Duodenal mucosa (tissue), 2 donors: Measurements from ENCODE around the gene ZFAND2A.
"Not testable (repeated sequence)": the region's sequence is repeated elsewhere in the genome, so short reads cannot be mapped to it uniquely, and the experiment has no call there.

Experiments
- H3K27ac ChIP-seq: one replicate; pipeline ENCODE4 v1.7.0; 2013; ENCODE audit warnings: low read depth, low read length
- H3K27me3 ChIP-seq, 2 donors: one replicate each; pipeline ENCODE4 v1.7.0; 2013; ENCODE audit warnings: low read length in 2 of 2, control low read depth in 1 of 2; ENCODE audit not compliant: insufficient read depth in 2 of 2, control insufficient read depth in 1 of 2
- H3K36me3 ChIP-seq, 2 donors: one replicate each; pipeline ENCODE4 v1.7.0; 2013; ENCODE audit warnings: low read length in 2 of 2, control low read depth in 1 of 2; ENCODE audit not compliant: insufficient read depth in 2 of 2, control insufficient read depth in 1 of 2
- H3K4me1 ChIP-seq, 2 donors: one replicate each; pipeline ENCODE4 v1.7.0; 2013; ENCODE audit warnings: low read length in 2 of 2, control low read depth in 1 of 2; ENCODE audit not compliant: insufficient read depth in 2 of 2, control insufficient read depth in 1 of 2
- H3K4me3 ChIP-seq, 2 donors: one replicate each; pipeline ENCODE4 v1.7.0; 2013; ENCODE audit warnings: low read length in 2 of 2, low read depth in 1 of 2
- H3K9ac ChIP-seq, 2 donors: one replicate each; pipeline ENCODE4 v1.7.0; 2013; ENCODE audit warnings: low read length in 2 of 2, low read depth in 1 of 2
- H3K9me3 ChIP-seq, 2 donors: one replicate each; pipeline ENCODE4 v1.7.0; 2013; ENCODE audit warnings: low read length in 2 of 2, control low read depth in 1 of 2; ENCODE audit not compliant: control insufficient read depth in 1 of 2

The ZFAND2A gene, protein sequence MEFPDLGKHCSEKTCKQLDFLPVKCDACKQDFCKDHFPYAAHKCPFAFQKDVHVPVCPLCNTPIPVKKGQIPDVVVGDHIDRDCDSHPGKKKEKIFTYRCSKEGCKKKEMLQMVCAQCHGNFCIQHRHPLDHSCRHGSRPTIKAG

DNA sequence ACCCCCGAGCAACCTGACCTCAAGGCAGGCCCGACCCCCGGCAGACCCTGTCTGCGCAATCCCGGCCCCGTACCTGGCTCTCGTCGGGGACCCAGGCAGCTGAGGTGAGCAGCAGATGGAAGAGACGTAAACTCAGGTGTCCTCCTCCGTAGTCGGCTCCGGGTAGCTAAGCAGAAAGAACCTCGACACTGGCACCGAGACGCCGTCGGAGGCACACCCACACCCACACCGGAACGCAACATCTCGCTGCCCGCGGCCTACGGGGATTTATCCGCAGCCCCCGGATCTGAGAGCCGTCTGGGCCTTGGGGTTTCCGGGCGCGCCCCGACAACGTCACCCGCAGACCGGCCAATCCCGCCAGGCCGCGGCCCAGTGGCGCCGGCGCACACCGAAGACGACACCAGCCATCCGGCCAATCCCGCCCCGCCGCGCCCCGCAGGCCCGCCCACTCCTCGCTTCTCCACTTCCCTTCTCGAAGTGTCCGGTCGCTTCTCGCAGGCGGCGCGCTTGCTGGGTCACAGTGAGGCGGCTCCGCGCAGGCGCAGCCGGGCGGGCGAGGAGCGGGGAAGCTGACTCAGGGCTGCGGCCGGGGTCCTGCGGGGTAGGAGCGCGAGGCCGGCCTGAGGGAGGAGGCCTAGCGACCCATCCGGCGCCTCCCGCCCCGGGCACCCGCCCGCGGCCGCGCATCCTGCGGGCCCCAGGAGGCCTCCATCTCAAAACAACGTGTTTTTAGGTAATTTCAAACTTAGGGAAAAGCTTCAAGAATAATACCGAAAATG is at the start of gene ZFAND2A:
TSS of gene ZFAND2A (minus strand) at position 306 of the 779 bp plus-strand sequence. CDS start 1,984 bp downstream, outside the sequence.
- Histone ChIP-seq H3K27me3 (no peaks in the 10 kb centered on the region), H3K9me3 (no peaks in the 10 kb centered on the region), H3K4me1 (peaks cover 17 to 22% of the 10 kb centered on the region in 2 donors), H3K9ac (peak within 1 kb of the TSS; percentile 93 to 99), H3K4me3 (peak within 1 kb of the TSS; percentile 89 to 97), H3K36me3 (peaks cover 17 to 33% of the 10 kb centered on the region in 2 donors), H3K27ac (peak within 1 kb of the TSS; percentile 96)

DNA sequence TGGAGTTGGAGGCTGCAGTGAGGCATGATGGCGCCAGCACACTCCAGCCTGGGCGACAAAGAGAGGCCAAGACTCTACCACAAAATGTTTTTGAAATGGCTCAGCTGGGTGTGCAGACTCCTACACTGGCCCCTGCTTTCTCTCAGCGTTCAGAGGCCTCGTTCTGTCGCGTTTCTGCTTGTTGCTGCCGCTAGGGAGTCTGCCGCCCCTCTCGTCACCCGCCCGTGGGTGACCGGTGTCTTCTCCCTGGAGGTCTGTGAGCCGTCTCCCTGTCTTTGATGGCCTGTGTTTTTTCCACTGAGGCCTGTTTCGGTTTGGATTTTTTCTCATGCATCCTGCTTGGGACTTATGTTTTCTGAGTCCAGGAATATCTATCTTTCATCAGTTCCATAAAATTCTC is 49.1 kb upstream of the ZFAND2A start:
- Histone ChIP-seq H3K4me3 (no peak overlapping the region), H3K9ac (no peak overlapping the region), H3K4me1 (no peaks in the 10 kb centered on the region), H3K27ac (no peak overlapping the region), H3K9me3 (no peaks in the 10 kb centered on the region), H3K27me3 (peaks cover 20 to 27% of the 10 kb centered on the region in 2 donors), H3K36me3 (no peaks in the 10 kb centered on the region)

DNA sequence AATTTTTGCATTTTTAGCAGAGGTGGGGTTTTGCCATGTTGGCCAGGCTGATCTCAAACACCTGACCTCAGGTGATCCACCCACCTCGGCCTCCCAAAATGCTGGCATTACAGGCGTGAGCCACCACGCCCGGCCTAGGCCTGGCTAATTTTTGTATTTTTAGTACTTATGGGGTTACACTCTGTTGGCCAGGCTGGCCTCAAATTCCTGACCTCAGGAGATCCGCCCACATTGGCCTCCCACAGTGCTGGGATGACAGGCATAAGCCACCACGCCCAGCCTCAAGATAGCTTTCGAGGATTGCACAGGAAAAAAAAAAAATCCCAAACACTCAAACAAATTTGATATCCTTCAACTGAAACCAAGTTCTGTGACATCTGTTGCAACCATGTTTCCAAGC is 45.7 kb upstream of the ZFAND2A start:
- H3K27ac ChIP-seq, H3K4me3 ChIP-seq, H3K9ac ChIP-seq, H3K4me1 ChIP-seq, H3K9me3 ChIP-seq, H3K36me3 ChIP-seq: not testable (repeated sequence)
- peaks cover 13% of the 10 kb centered on the region in 2 donors for H3K27me3 ChIP-seq

DNA sequence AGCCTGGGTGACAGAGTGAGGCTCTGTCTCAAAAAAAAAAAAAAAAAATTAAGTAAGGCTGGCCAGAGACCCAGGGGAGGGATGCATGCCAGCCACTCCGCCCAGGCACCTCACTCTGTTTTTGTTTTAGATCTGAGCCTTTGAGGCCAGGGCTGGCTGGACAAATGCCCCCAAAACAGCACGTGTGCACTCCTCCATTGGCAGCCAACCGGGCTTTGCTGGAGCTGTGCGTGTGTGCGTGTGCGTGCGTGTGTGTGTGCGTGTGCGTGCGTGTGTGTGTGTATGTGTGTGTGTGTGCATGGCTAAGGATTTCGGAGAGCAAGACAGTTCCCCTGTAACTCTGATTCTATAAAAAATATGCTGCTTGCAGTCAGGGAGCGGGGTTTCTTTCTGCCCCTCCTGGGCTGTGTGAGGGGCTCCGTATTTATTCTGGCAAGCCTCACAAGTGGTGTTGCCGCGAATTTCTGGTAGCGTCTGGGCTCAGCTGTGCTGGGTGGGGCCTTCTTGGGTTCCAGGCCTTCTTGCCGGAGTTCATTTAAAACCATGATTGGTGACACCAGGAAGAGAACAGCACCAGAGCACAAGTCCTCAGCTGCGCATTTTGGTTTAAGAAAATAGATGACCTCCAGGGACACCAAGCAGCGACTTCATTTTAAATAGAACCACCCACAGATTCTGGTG is 44.6 kb upstream of the ZFAND2A start:
- H3K27me3 ChIP-seq: peaks cover 6 to 8% of the 10 kb centered on the region in 2 donors
- H3K9me3 ChIP-seq: no peaks in the 10 kb centered on the region
- H3K27ac ChIP-seq: no peak overlapping the region
- no peak overlapping the region for H3K4me3 ChIP-seq
- H3K9ac ChIP-seq: no peak overlapping the region
- no peaks in the 10 kb centered on the region for H3K4me1 ChIP-seq
- H3K36me3 ChIP-seq: no peaks in the 10 kb centered on the region

DNA sequence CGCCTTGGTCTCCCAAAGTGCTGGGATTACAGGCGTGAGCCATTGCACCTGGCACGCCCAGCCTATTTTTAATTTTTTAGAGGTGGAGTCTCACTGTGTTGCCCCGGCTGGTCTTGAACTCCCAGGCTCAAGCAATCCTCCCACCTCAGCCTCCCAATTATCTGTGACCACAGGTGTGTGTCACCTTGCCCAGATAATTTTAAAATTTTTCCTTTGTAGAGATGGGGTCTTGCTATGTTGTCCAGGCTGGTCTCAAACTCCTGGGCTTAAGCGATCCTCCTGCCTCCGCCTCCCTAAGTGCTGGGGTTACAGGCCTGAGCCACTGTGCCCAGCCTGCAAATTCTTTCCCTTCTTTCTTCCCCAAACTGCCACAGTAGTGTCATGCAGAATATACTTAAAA is 42.9 kb upstream of the ZFAND2A start:
- H3K27ac ChIP-seq, H3K9me3 ChIP-seq, H3K36me3 ChIP-seq, H3K27me3 ChIP-seq, H3K4me3 ChIP-seq, H3K4me1 ChIP-seq, H3K9ac ChIP-seq: not testable (repeated sequence)

DNA sequence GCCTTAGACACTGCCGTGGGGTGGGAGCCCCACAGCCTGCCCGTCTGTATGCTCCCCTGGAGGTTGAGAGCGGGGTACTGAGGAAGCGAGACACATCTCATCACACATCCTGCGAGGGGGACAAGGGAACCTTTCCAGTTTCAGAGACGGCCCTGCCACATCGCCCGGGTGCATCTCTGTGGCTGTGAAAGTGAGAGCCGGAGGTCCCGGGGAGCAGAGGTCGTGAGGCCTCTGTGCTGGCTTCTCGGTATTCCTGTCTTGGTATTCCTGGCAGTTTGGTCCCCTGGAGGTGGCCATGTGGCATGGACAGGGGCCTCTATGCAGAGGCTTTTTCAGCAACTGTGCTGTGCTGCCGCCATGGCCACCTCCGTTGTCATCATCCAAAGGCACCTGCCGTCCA is 41.9 kb upstream of the ZFAND2A start:
- H3K9me3 ChIP-seq: no peaks in the 10 kb centered on the region
- H3K9ac ChIP-seq: no peak overlapping the region
- H3K27me3 ChIP-seq: no peaks in the 10 kb centered on the region
- no peaks in the 10 kb centered on the region for H3K4me1 ChIP-seq
- no peaks in the 10 kb centered on the region for H3K36me3 ChIP-seq
- H3K27ac ChIP-seq: no peak overlapping the region
- H3K4me3 ChIP-seq: no peak overlapping the region

DNA sequence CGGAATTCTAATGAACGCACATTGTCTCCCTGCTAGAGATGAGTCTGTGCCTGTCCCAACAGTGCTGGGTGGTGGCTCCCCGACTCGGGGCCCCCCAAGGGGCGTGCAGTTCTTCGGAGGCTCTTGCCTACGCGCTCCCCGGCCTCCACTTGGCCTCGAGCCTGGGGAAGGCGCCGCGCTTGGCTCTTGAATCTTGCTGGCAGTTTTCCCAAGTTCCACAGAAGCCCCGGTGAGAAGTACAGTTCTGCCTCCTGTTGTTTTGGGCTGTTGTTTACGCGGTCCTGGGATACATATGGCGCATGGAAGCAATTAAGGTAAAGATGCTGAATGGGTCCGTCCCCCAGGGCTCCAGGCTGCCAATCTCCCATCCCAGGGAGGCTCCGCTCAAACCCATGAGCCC is 40.0 kb upstream of the ZFAND2A start:
- H3K27me3 ChIP-seq: peaks cover 0 to 5% of the 10 kb centered on the region in 2 donors
- no peaks in the 10 kb centered on the region for H3K4me1 ChIP-seq
- H3K9me3 ChIP-seq: no peaks in the 10 kb centered on the region

DNA sequence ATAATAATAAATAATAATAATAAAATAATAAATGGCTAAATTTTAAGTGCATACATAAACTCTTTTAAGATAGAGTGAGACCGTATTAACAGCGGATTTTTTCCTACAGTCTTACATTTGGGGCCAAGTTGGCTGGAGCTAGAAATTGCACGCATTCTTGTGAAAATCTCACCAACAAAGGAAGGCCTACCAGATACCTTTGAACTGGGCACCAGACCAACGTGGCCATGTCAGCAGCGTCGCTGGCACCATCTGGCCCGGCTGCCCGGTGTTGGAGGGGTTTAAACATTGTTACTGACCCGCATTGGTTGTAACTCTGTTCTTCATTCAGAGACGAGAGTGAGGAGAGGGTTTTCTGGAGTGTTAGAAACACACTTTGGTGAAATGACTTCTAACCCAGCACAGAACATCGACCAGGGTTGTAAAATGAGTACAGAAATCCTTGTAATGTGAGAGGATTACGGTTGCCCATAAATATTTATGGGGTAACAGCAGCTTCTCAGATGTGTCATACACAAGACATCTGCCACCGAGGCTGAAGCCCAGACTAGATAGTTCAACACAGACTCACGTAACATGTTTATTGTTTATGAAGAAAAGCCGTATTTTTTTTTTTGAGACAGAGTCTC is 38.1 kb upstream of the ZFAND2A start:
- no peaks in the 10 kb centered on the region for H3K4me1 ChIP-seq

More for the DNA sequence above, 40.0 kb upstream of the ZFAND2A start:
- H3K36me3 ChIP-seq: no peaks in the 10 kb centered on the region
- no peak overlapping the region for H3K27ac ChIP-seq
- H3K9ac ChIP-seq: no peak overlapping the region
- H3K4me3 ChIP-seq: no peak overlapping the region

DNA sequence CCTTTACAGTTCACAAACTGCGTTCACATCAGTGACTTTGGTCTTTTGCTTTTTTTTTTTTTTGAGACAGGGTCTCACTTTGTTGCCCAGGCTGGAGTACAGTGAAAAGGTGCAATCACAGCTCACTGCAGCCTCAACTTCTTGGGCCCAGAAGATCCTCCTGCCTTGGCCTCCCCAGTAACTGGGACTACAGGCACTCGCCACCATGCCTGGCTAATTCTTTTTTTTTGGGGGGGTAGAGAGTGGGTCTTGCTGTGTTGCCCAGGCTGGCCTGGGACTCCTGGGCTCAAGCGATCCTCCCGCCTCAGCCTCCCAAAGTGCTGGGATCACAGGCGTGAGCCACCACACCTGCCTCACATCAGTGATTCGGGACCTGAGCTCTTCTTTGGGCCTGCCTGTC is 37.0 kb upstream of the ZFAND2A start:
- H3K4me3 ChIP-seq: no peak overlapping the region
- H3K9me3 ChIP-seq: no peaks in the 10 kb centered on the region
- H3K9ac ChIP-seq: no peak overlapping the region
- no peaks in the 10 kb centered on the region for H3K36me3 ChIP-seq
- H3K27ac ChIP-seq: no peak overlapping the region
- peaks cover 11% of the 10 kb centered on the region in 2 donors for H3K27me3 ChIP-seq
- H3K4me1 ChIP-seq: no peaks in the 10 kb centered on the region

More for the DNA sequence above, 38.1 kb upstream of the ZFAND2A start:
- Histone ChIP-seq H3K4me3 (no peak overlapping the region), H3K27ac (no peak overlapping the region), H3K27me3 (peaks cover 11% of the 10 kb centered on the region in 2 donors), H3K9me3 (no peaks in the 10 kb centered on the region), H3K9ac (no peak overlapping the region), H3K36me3 (no peaks in the 10 kb centered on the region)

DNA sequence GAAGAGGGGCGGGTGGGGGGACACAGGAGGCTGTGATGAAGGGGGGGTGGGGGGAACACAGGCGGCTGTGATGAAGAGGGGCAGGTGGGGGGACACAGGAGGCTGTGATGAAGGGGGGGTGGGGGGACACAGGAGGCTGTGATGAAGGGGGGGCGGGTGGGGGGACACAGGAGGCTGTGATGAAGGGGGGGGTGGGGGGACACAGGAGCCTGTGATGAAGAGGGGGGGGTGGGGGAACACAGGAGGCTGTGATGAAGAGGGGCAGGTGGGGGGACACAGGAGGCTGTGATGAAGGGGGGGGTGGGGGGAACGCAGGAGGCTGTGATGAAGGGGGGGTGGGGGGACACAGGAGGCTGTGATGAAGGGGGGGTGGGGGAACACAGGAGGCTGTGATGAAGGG is 36.4 kb upstream of the ZFAND2A start:
- H3K4me1 ChIP-seq, H3K4me3 ChIP-seq, H3K27ac ChIP-seq, H3K9ac ChIP-seq, H3K36me3 ChIP-seq, H3K9me3 ChIP-seq: not testable (repeated sequence)
- H3K27me3 ChIP-seq: peaks cover 11% of the 10 kb centered on the region in 2 donors
